ENCODE data around the gene MOCOS.
"Not testable (repeated sequence)": the region's sequence is repeated elsewhere in the genome, so short reads cannot be mapped to it uniquely, and the experiment has no call there.

Gene MOCOS

GRCh38 chr18:36203360-36203895 lies 16.1 kb downstream of the MOCOS start:
- no peak for TF ChIP-seq CTCF (conservative IDR thresholded peaks at IDR 0.05; ENCODE audit: low read depth, low read length)
- Histone ChIP-seq H3K27ac (no peak overlapping the region), H3K36me3 (ENCODE audit: insufficient read depth) (no peaks in the 10 kb centered on the region), H2AFZ (ENCODE audit: low read depth) (no peak overlapping the region), H3K27me3 (ENCODE audit: insufficient read depth, low read depth) (no peaks in the 10 kb centered on the region), H3K4me3 (IDR thresholded peaks at IDR 0.05; ENCODE audit: insufficient read depth, low read depth, low read length) (no peak overlapping the region), H3K79me2 (ENCODE audit: insufficient read depth, low read depth) (no peaks in the 10 kb centered on the region), H4K20me1 (ENCODE audit: insufficient read depth) (no peaks in the 10 kb centered on the region), H3K9ac (no peak overlapping the region), H3K4me2 (no peak overlapping the region), H3K4me1 (ENCODE audit: low read depth, poor library complexity, severe bottlenecking) (no peaks in the 10 kb centered on the region)

- no peak for TF ChIP-seq CTCF (conservative IDR thresholded peaks at IDR 0.05; ENCODE audit: low read depth, low read length)
Observed at GRCh38 chr18:36205166-36205565, 17.9 kb downstream of the MOCOS start.

GRCh38 chr18:36207303-36207702 lies 20.0 kb downstream of the MOCOS start:
- Histone ChIP-seq H3K9ac (no peak overlapping the region), H3K27me3 (ENCODE audit: insufficient read depth, low read depth) (no peaks in the 10 kb centered on the region), H3K4me3 (IDR thresholded peaks at IDR 0.05; ENCODE audit: insufficient read depth, low read depth, low read length) (no peak overlapping the region), H3K36me3 (ENCODE audit: insufficient read depth) (no peaks in the 10 kb centered on the region), H3K27ac (no peak overlapping the region), H3K4me1 (ENCODE audit: low read depth, poor library complexity, severe bottlenecking) (no peaks in the 10 kb centered on the region), H3K4me2 (no peak overlapping the region), H2AFZ (ENCODE audit: low read depth) (no peak overlapping the region), H3K79me2 (ENCODE audit: insufficient read depth, low read depth) (no peaks in the 10 kb centered on the region), H4K20me1 (ENCODE audit: insufficient read depth) (no peaks in the 10 kb centered on the region)
- no peak for TF ChIP-seq CTCF (conservative IDR thresholded peaks at IDR 0.05; ENCODE audit: low read depth, low read length)

More at GRCh38 chr18:36205166-36205565, 17.9 kb downstream of the MOCOS start:
- no peak overlapping the region for H3K4me3 ChIP-seq (IDR thresholded peaks at IDR 0.05; ENCODE audit: insufficient read depth, low read depth, low read length)
- H3K9ac ChIP-seq: no peak overlapping the region
- no peaks in the 10 kb centered on the region for H3K27me3 ChIP-seq (ENCODE audit: insufficient read depth, low read depth)
- no peaks in the 10 kb centered on the region for H4K20me1 ChIP-seq (ENCODE audit: insufficient read depth)
- H3K4me1 ChIP-seq (ENCODE audit: low read depth, poor library complexity, severe bottlenecking): no peaks in the 10 kb centered on the region
- no peak overlapping the region for H3K4me2 ChIP-seq
- H2AFZ ChIP-seq (ENCODE audit: low read depth): no peak overlapping the region
- H3K27ac ChIP-seq: no peak overlapping the region
- H3K36me3 ChIP-seq (ENCODE audit: insufficient read depth): no peaks in the 10 kb centered on the region
- no peaks in the 10 kb centered on the region for H3K79me2 ChIP-seq (ENCODE audit: insufficient read depth, low read depth)

GRCh38 chr18:36207969-36208368 lies 20.7 kb downstream of the MOCOS start:
- H3K4me3 ChIP-seq (IDR thresholded peaks at IDR 0.05; ENCODE audit: insufficient read depth, low read depth, low read length); H3K36me3 ChIP-seq (ENCODE audit: insufficient read depth); H2AFZ ChIP-seq (ENCODE audit: low read depth); H3K79me2 ChIP-seq (ENCODE audit: insufficient read depth, low read depth); H3K4me2 ChIP-seq; H3K27ac ChIP-seq; H3K27me3 ChIP-seq (ENCODE audit: insufficient read depth, low read depth); H3K9ac ChIP-seq; H4K20me1 ChIP-seq (ENCODE audit: insufficient read depth); H3K4me1 ChIP-seq (ENCODE audit: low read depth, poor library complexity, severe bottlenecking): not testable (repeated sequence)

GRCh38 chr18:36211612-36212065 lies 24.3 kb downstream of the MOCOS start:
- TF ChIP-seq CTCF (conservative IDR thresholded peaks at IDR 0.05; ENCODE audit: low read depth, low read length): no peak
- Histone ChIP-seq H3K36me3 (ENCODE audit: insufficient read depth) (no peaks in the 10 kb centered on the region), H3K27me3 (ENCODE audit: insufficient read depth, low read depth) (no peaks in the 10 kb centered on the region), H3K4me1 (ENCODE audit: low read depth, poor library complexity, severe bottlenecking) (no peaks in the 10 kb centered on the region), H3K4me3 (IDR thresholded peaks at IDR 0.05; ENCODE audit: insufficient read depth, low read depth, low read length) (no peak overlapping the region), H3K9ac (no peak overlapping the region), H2AFZ (ENCODE audit: low read depth) (no peak overlapping the region), H3K27ac (no peak overlapping the region), H4K20me1 (ENCODE audit: insufficient read depth) (no peaks in the 10 kb centered on the region), H3K4me2 (no peak overlapping the region), H3K79me2 (ENCODE audit: insufficient read depth, low read depth) (no peaks in the 10 kb centered on the region)
